AG04449 (cell line): Measurements from ENCODE around the gene METTL5.
A peak's percentile ranks its signal among the peaks of the same experiment; 100 is the strongest.

Experiments used
- CTCF ChIA-PET: fragments of 350-600 bp; formaldehyde crosslinking; extraction: SDS; loops from one replicate; lab custom pipeline; 2021; ENCODE audit warnings: antibody characterized with exemption; lab: Yijun Ruan, JAX
- POLR2A ChIA-PET: fragments of 400-600, 350-600 bp; formaldehyde crosslinking; extraction: SDS; loops from one replicate; lab custom pipeline; 2020; ENCODE audit warnings: antibody characterized with exemption, inconsistent platforms; lab: Yijun Ruan, JAX
- DNase-seq: peaks from one replicate; pipeline ENCODE4 v3.0.0-alpha.2; 2010; ENCODE audit warnings: low read depth, low spot score
- H3K4me3 ChIP-seq: 2 replicates; pipeline ENCODE4 v1.5.1; 2011; ENCODE audit warnings: low read depth, mild to moderate bottlenecking, control low read depth, low read length
- CTCF ChIP-seq: IDR thresholded peaks from one replicate; pipeline ENCODE4 v1.5.1; 2011; ENCODE audit warnings: mild to moderate bottlenecking, moderate library complexity, low read length, control low read depth, inconsistent platforms; ENCODE audit not compliant: insufficient read depth; ENCODE audit errors: missing control alignments

Gene METTL5

GRCh38 chr2:169775765-169776164 is 48.9 kb downstream of the METTL5 start:
- no peak overlapping the region for H3K4me3 ChIP-seq
- no peak for DNase-seq
- TF ChIP-seq CTCF = no peak
- POLR2A ChIA-PET = no interaction called here
- CTCF ChIA-PET = interaction anchor here (1.0 to 1.9 kb wide), 6 partner anchors 15 to 324 kb away, joined by 3 to 7 read pairs (median 4); no protein-coding TSS in a partner anchor

GRCh38 chr2:169775354-169775753 is 49.4 kb downstream of the METTL5 start:
- CTCF ChIA-PET = interaction anchor here (1.0 to 2.8 kb wide), 5 partner anchors 16 to 324 kb away, joined by 3 to 7 read pairs (median 5); no protein-coding TSS in a partner anchor
- DNase-seq = no peak
- H3K4me3 ChIP-seq = no peak overlapping the region
- POLR2A ChIA-PET = no interaction called here
- TF ChIP-seq CTCF = no peak

GRCh38 chr2:169772651-169773050 is 52.1 kb downstream of the METTL5 start:
- no peak for TF ChIP-seq CTCF
- no peak overlapping the region for H3K4me3 ChIP-seq
- DNase-seq = no peak
- ChIA-PET CTCF (interaction anchor here (0.6 to 2.8 kb wide), 3 partner anchors 320 to 631 kb away, joined by 3 to 7 read pairs (median 3); no protein-coding TSS in a partner anchor), POLR2A (no interaction called here)

- CTCF ChIA-PET = interaction anchor here (1.0 to 1.6 kb wide), 3 partner anchors 11 to 320 kb away, joined by 3 to 5 read pairs (median 4); no protein-coding TSS in a partner anchor
These were observed 53.1 kb downstream of the METTL5 start for GRCh38 chr2:169771612-169772011.

GRCh38 chr2:169771021-169771420 is 53.7 kb downstream of the METTL5 start:
- no peak for TF ChIP-seq CTCF
- DNase-seq = no peak
- no peak overlapping the region for H3K4me3 ChIP-seq
- ChIA-PET POLR2A (no interaction called here), CTCF (interaction anchor here (0.7 to 1.6 kb wide), 5 partner anchors 10 to 319 kb away, joined by 3 to 5 read pairs (median 3); partner anchors contain the start of gene KLHL23)

More at GRCh38 chr2:169771612-169772011, 53.1 kb downstream of the METTL5 start:
- no peak for TF ChIP-seq CTCF
- POLR2A ChIA-PET = no interaction called here
- no peak overlapping the region for H3K4me3 ChIP-seq
- no peak for DNase-seq

GRCh38 chr2:169768262-169768995 is 56.3 kb downstream of the METTL5 start:
- peak overlapping the region; percentile 32 for H3K4me3 ChIP-seq
- CTCF ChIA-PET = interaction anchor here (1.2 kb wide), 1 partner anchor 70 kb away, joined by 4 read pairs; no protein-coding TSS in a partner anchor
- DNase-seq = no peak
- no peak for TF ChIP-seq CTCF
- POLR2A ChIA-PET = interaction anchor here (0.7 kb wide), 1 partner anchor 50 kb away, joined by 3 read pairs; no protein-coding TSS in a partner anchor
